SK-N-DZ (cell line): ENCODE measurements around the gene SLC47A1.
"Not testable (repeated sequence)": the region's sequence is repeated elsewhere in the genome, so short reads cannot be mapped to it uniquely, and the experiment has no call there.

Source experiments
- DNase-seq: peaks from one replicate; pipeline ENCODE4 v3.0.0-alpha.2; 2015; ENCODE audit warnings: low spot score

The SLC47A1 gene

GRCh38 chr17:19551591-19552148, 18.0 kb downstream of the SLC47A1 start:
- no peak for DNase-seq

GRCh38 chr17:19553036-19553435, 19.4 kb downstream of the SLC47A1 start:
- DNase-seq = no peak

GRCh38 chr17:19554393-19554792, 20.7 kb downstream of the SLC47A1 start:
- no peak for DNase-seq

GRCh38 chr17:19555746-19556145, 22.1 kb downstream of the SLC47A1 start:
- no peak for DNase-seq

- DNase-seq = no peak
These were observed 25.3 kb downstream of the SLC47A1 start for GRCh38 chr17:19558946-19559345.

GRCh38 chr17:19561697-19562318, 28.2 kb downstream of the SLC47A1 start:
- DNase-seq = no peak

GRCh38 chr17:19565817-19566575, 32.3 kb downstream of the SLC47A1 start:
- DNase-seq = no peak

- DNase-seq = no peak
These were observed 33.8 kb downstream of the SLC47A1 start for GRCh38 chr17:19567216-19568015.

GRCh38 chr17:19568016-19568350, 34.3 kb downstream of the SLC47A1 start:
- no peak for DNase-seq

- no peak for DNase-seq
These were observed 36.3 kb downstream of the SLC47A1 start for GRCh38 chr17:19569785-19570543.

- DNase-seq = no peak
These were observed 36.9 kb downstream of the SLC47A1 start for GRCh38 chr17:19570544-19571062.

- DNase-seq = no peak
These were observed 39.4 kb downstream of the SLC47A1 start for GRCh38 chr17:19573075-19573474.

- no peak for DNase-seq
These were observed 41.3 kb downstream of the SLC47A1 start for GRCh38 chr17:19574956-19575355.

- peak; percentile 44 for DNase-seq
These were observed 44.9 kb downstream of the SLC47A1 start for GRCh38 chr17:19578545-19578944.

GRCh38 chr17:19579192-19579761, 45.6 kb downstream of the SLC47A1 start:
- no peak for DNase-seq

GRCh38 chr17:19579867-19580565, 46.4 kb downstream of the SLC47A1 start:
- DNase-seq = no peak

GRCh38 chr17:19580566-19580920, 46.9 kb downstream of the SLC47A1 start:
- not testable (repeated sequence) for DNase-seq

- DNase-seq = not testable (repeated sequence)
These were observed 48.5 kb downstream of the SLC47A1 start for GRCh38 chr17:19582152-19582551.

- no peak for DNase-seq
These were observed 50.2 kb downstream of the SLC47A1 start for GRCh38 chr17:19583871-19584270.

GRCh38 chr17:19590451-19590850, 56.8 kb downstream of the SLC47A1 start:
- no peak for DNase-seq
